Measurements from ENCODE around the gene EME1.

DNA sequence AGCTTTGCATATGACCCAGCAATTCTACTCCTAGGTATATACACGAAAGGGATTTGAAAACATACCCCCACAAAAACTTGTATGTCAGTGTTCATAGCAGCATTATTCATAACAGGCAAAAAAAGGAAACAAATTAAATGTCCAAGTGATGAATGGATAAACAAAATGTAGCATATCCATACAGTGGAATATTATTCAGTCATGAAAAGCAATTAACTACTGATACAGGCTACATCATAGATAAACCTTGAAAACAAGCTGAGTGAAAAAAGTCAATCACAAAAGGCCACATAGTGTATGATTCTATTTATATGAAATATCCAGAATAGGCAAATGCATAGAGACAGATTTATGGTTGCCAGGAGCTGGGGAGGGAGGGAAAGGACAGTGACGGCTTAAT is 676 bp downstream of the EME1 start:
- TF ChIP-seq, protein P1, sequence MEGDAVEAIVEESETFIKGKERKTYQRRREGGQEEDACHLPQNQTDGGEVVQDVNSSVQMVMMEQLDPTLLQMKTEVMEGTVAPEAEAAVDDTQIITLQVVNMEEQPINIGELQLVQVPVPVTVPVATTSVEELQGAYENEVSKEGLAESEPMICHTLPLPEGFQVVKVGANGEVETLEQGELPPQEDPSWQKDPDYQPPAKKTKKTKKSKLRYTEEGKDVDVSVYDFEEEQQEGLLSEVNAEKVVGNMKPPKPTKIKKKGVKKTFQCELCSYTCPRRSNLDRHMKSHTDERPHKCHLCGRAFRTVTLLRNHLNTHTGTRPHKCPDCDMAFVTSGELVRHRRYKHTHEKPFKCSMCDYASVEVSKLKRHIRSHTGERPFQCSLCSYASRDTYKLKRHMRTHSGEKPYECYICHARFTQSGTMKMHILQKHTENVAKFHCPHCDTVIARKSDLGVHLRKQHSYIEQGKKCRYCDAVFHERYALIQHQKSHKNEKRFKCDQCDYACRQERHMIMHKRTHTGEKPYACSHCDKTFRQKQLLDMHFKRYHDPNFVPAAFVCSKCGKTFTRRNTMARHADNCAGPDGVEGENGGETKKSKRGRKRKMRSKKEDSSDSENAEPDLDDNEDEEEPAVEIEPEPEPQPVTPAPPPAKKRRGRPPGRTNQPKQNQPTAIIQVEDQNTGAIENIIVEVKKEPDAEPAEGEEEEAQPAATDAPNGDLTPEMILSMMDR (IDR thresholded peaks at IDR 0.05; ENCODE audit: extremely low read depth in 1 of 2, insufficient read depth in 1 of 2, low read depth in 1 of 2, low read length in 2 of 2): no peak
- TF ChIP-seq POLR2AphosphoS5 (IDR thresholded peaks at IDR 0.05; ENCODE audit: insufficient read depth, low read depth, low read length) (no peak), POLR2A (IDR thresholded peaks at IDR 0.05; ENCODE audit: low read depth, low read length) (no peak), MYC (IDR thresholded peaks at IDR 0.05; ENCODE audit: low read depth, low read length) (no peak), FOS (IDR thresholded peaks at IDR 0.05; ENCODE audit: borderline replicate concordance, insufficient read depth, low read length) (no peak), EZH2 (IDR thresholded peaks at IDR 0.05; ENCODE audit: borderline replicate concordance, low read depth, low read length, severe bottlenecking) (no peak), MAX (IDR thresholded peaks at IDR 0.05; ENCODE audit: insufficient read depth, insufficient read length) (no peak), JUN (IDR thresholded peaks at IDR 0.05; ENCODE audit: borderline replicate concordance, insufficient read depth, insufficient read length, low read depth) (no peak), GATA2 (IDR thresholded peaks at IDR 0.05; ENCODE audit: insufficient read depth, insufficient read length, low read depth, low read length) (no peak)
